ENCODE data around the gene SLC35E3. TPM values are rescaled to one million over a fixed set of nuclear protein-coding genes. Genes with fewer than 3 reads are reported as not detected.

The SLC35E3 gene
- total RNA-seq, 4 donors from 2014 or later = 1.7 to 4.9 (median 3.1) TPM

- DNase-seq (ENCODE audit: extremely low spot score) = no peak
- Histone ChIP-seq H3K27me3 (no peaks in the 10 kb centered on the region), H3K27ac (replicated peaks in 1 of 4) (no peak overlapping the region), H3K4me1 (peaks cover 9 to 34% (median 19%) of the 10 kb centered on the region in 4 donors), H3K4me3 (no peak overlapping the region), H3K9me3 (no peaks in the 10 kb centered on the region), H3K36me3 (peaks cover 8 to 44% (median 32%) of the 10 kb centered on the region in 4 donors)
- WGBS = 91% methylated on average over 4 of the region's 4 CpGs
- no peak for TF ChIP-seq CTCF (IDR thresholded peaks at IDR 0.05)
- TF ChIP-seq EP300 (IDR thresholded peaks at IDR 0.05) = no peak
- no peak for TF ChIP-seq POLR2AphosphoS5 (IDR thresholded peaks at IDR 0.05)
- TF ChIP-seq POLR2A (IDR thresholded peaks at IDR 0.05; ENCODE audit: low read depth) = no peak
- intact Hi-C loops (cut with DNase I) = no loop called here
Observed at GRCh38 chr12:68750506-68750905, 4.5 kb downstream of the SLC35E3 start.

GRCh38 chr12:68755536-68756243 lies 9.7 kb downstream of the SLC35E3 start:
- Histone ChIP-seq H3K4me3 (no peak overlapping the region), H3K4me1 (no peaks in the 10 kb centered on the region), H3K27ac (replicated peaks in 1 of 4) (no peak overlapping the region), H3K27me3 (no peaks in the 10 kb centered on the region), H3K9me3 (no peaks in the 10 kb centered on the region), H3K36me3 (peaks cover 8 to 81% (median 53%) of the 10 kb centered on the region in 4 donors)
- 95% methylated on average over 4 of the region's 4 CpGs for WGBS
- DNase-seq (ENCODE audit: extremely low spot score) = no peak
- intact Hi-C loops (cut with DNase I) = no loop called here
- TF ChIP-seq EP300 (IDR thresholded peaks at IDR 0.05) (no peak), POLR2A (IDR thresholded peaks at IDR 0.05; ENCODE audit: low read depth) (no peak), CTCF (IDR thresholded peaks at IDR 0.05) (no peak), POLR2AphosphoS5 (IDR thresholded peaks at IDR 0.05) (no peak)

- no peak overlapping the region for H3K4me3 ChIP-seq
- no peak for DNase-seq (ENCODE audit: extremely low spot score)
- WGBS = 84% methylated on average over 5 of the region's 5 CpGs
- H3K27me3 ChIP-seq = no peaks in the 10 kb centered on the region
- H3K4me1 ChIP-seq = no peaks in the 10 kb centered on the region
- H3K27ac ChIP-seq (replicated peaks in 1 of 4) = no peak overlapping the region
- intact Hi-C loops (cut with DNase I) = no loop called here
- peaks cover 6 to 91% (median 61%) of the 10 kb centered on the region in 4 donors for H3K36me3 ChIP-seq
- TF ChIP-seq CTCF (IDR thresholded peaks at IDR 0.05) (no peak), EP300 (IDR thresholded peaks at IDR 0.05) (no peak), POLR2AphosphoS5 (IDR thresholded peaks at IDR 0.05) (no peak), POLR2A (IDR thresholded peaks at IDR 0.05; ENCODE audit: low read depth) (no peak)
- H3K9me3 ChIP-seq = no peaks in the 10 kb centered on the region
Observed at GRCh38 chr12:68759852-68760251, 13.9 kb downstream of the SLC35E3 start.

- H3K27ac ChIP-seq (replicated peaks in 1 of 4) = no peak overlapping the region
- H3K27me3 ChIP-seq = no peaks in the 10 kb centered on the region
- no peaks in the 10 kb centered on the region for H3K9me3 ChIP-seq
- intact Hi-C loops (cut with DNase I) = no loop called here
- TF ChIP-seq EP300 (IDR thresholded peaks at IDR 0.05) (no peak), CTCF (IDR thresholded peaks at IDR 0.05) (no peak), POLR2AphosphoS5 (IDR thresholded peaks at IDR 0.05) (no peak), POLR2A (IDR thresholded peaks at IDR 0.05; ENCODE audit: low read depth) (no peak)
- no peak overlapping the region for H3K4me3 ChIP-seq
- no peak for DNase-seq (ENCODE audit: extremely low spot score)
- 91% methylated on average over 7 of the region's 7 CpGs for WGBS
- H3K36me3 ChIP-seq = peaks cover 0 to 89% (median 52%) of the 10 kb centered on the region in 4 donors
- H3K4me1 ChIP-seq = no peaks in the 10 kb centered on the region
Observed at GRCh38 chr12:68760806-68761441, 14.9 kb downstream of the SLC35E3 start.

Data from esophagus muscularis mucosa (tissue), 4 donors.